HepG2 (cell line): ENCODE data around the gene BCL2. TPM values are rescaled to one million over a fixed set of nuclear protein-coding genes. Genes with fewer than 3 reads are reported as not detected.

Experiments used
- ATAC-seq: fragments of 200-7000 bp; cut with Tn5 transposase; 3 replicates; pipeline ENCODE4 v1.9.1; 2020; ENCODE audit warnings: mild to moderate bottlenecking, moderate library complexity
- BruUV-seq: library from RNA; stranded (reverse); fragments of 400-500 nt; replicated peaks from 2 replicates; lab custom pipeline; 2021; lab: Mats Ljungman, UMichigan
- CTCF ChIA-PET: fragments of 300-600 bp; formaldehyde crosslinking; extraction: SDS; loops from one replicate; lab custom pipeline; 2021; ENCODE audit warnings: low total read pairs, inconsistent platforms, low intra/inter-chr PET ratio; lab: Yijun Ruan, JAX
- POLR2A ChIA-PET: fragments of 350-600 bp; sonication (Branson Sonifier 250); formaldehyde crosslinking; loops from one replicate; lab custom pipeline; 2020; ENCODE audit warnings: antibody characterized with exemption, inconsistent platforms; lab: Yijun Ruan, JAX
- DNase-seq: peaks from one replicate; pipeline ENCODE4 v3.0.0-alpha.2; 2015; ENCODE audit warnings: low spot score
- FAIRE-seq: peaks from 3 replicates; lab custom pipeline; 2011; peaks lifted over from hg19 to GRCh38; lab: Jason Lieb, UNC
- H2AFZ ChIP-seq: one replicate; pipeline ENCODE4 v1.6.1; 2011; ENCODE audit warnings: low read length, inconsistent platforms
- H3K27ac ChIP-seq: fragments of 300-600 bp; 3 replicates; pipeline ENCODE4 v1.8.0; 2011; ENCODE audit warnings: mixed run types, mild to moderate bottlenecking, mixed read lengths, low read length, inconsistent platforms; ENCODE audit not compliant: insufficient read depth; ENCODE audit errors: extremely low read length
- H3K27me3 ChIP-seq, 2 experiments: fragments of 200-600 bp in 1 of 2; 2 replicates in 1 of 2; 3 replicates in 1 of 2; pipeline versions ENCODE4 v1.6.0 to v1.8.0; 2011; ENCODE audit warnings: low read length in 2 of 2, mild to moderate bottlenecking in 2 of 2, moderate library complexity in 2 of 2, inconsistent platforms in 1 of 2; ENCODE audit not compliant: insufficient read depth in 2 of 2, control insufficient read depth in 1 of 2
- H3K36me3 ChIP-seq, 2 experiments: fragments of 200-600 bp in 1 of 2; replicated peaks in 1 of 2; 2 replicates in 1 of 2; 3 replicates in 1 of 2; pipeline versions ENCODE4 v1.5.1 to v1.8.0; 2011; ENCODE audit warnings: low read length in 2 of 2, inconsistent platforms in 1 of 2; ENCODE audit not compliant: insufficient read depth in 2 of 2, control insufficient read depth in 1 of 2
- H3K4me1 ChIP-seq: 2 replicates; pipeline ENCODE4 v1.5.1; 2012; ENCODE audit warnings: low read length, inconsistent platforms; ENCODE audit not compliant: insufficient read depth
- H3K4me2 ChIP-seq: 2 replicates; pipeline ENCODE4 v1.6.0; 2011; ENCODE audit warnings: low read depth, low read length, inconsistent platforms
- H3K4me3 ChIP-seq, 3 experiments: fragments of 200-600 bp in 1 of 3; sonication (generic), shearing (Covaris generic) in 1 of 3; replicated peaks in 1 of 3; 2 replicates each; pipeline ENCODE4 v1.5.1; 2011 to 2016; ENCODE audit warnings: low read length in 3 of 3, inconsistent platforms in 2 of 3, low read depth in 2 of 3, mild to moderate bottlenecking in 2 of 3, control low read depth in 1 of 3, mixed read lengths in 1 of 3; ENCODE audit not compliant: insufficient read depth in 1 of 3
- H3K79me2 ChIP-seq: one replicate; pipeline ENCODE4 v1.6.1; 2011; ENCODE audit warnings: low read length, inconsistent platforms; ENCODE audit not compliant: insufficient read depth
- H3K9ac ChIP-seq: 2 replicates; pipeline ENCODE4 v1.6.0; 2011; ENCODE audit warnings: mild to moderate bottlenecking, low read depth, low read length, inconsistent platforms; ENCODE audit not compliant: insufficient read depth
- H3K9me3 ChIP-seq: 2 replicates; pipeline ENCODE4 v1.5.1; 2012; ENCODE audit warnings: mild to moderate bottlenecking, low read length
- H4K20me1 ChIP-seq: 2 replicates; pipeline ENCODE4 v1.6.0; 2011; ENCODE audit warnings: inconsistent platforms, mild to moderate bottlenecking, low read length, moderate library complexity; ENCODE audit not compliant: insufficient read depth
- AHR ChIP-seq: IDR thresholded peaks from 2 replicates; pipeline ENCODE4 v1.6.1; 2018; ENCODE audit warnings: missing genetic modification reagents, missing compliant biosample characterization
- BORCS8-MEF2B ChIP-seq: sonication (generic); formaldehyde crosslinking; IDR thresholded peaks from 2 replicates; pipeline ENCODE4 v1.8.0; 2022; ENCODE audit warnings: mild to moderate bottlenecking, missing genetic modification reagents
- CCDC6 ChIP-seq: sonication (generic); formaldehyde crosslinking; IDR thresholded peaks from 2 replicates; pipeline ENCODE4 v1.8.1; 2022; ENCODE audit warnings: mild to moderate bottlenecking, missing genetic modification reagents, moderate library complexity
- FOXP1 ChIP-seq, 2 experiments: fragments of 450-650 bp in 1 of 2; IDR thresholded peaks; 2 replicates each; pipeline ENCODE4 v1.6.1; 2017 to 2018; ENCODE audit warnings: antibody characterized with exemption in 1 of 2
- NR2F1 ChIP-seq, 2 experiments: fragments of 450-650 bp in 1 of 2; formaldehyde crosslinking in 1 of 2; IDR thresholded peaks; 2 replicates each; pipeline versions ENCODE4 v1.5.0 to v1.6.1; 2016 to 2020; ENCODE audit warnings: mild to moderate bottlenecking in 1 of 2, missing compliant biosample characterization in 1 of 2, missing genetic modification reagents in 1 of 2, moderate library complexity in 1 of 2
- RFX1 ChIP-seq: fragments of 450-650 bp; IDR thresholded peaks from 2 replicates; pipeline ENCODE4 v1.6.1; 2017
- SIN3B ChIP-seq: fragments of 150-350 bp; IDR thresholded peaks from 2 replicates; pipeline ENCODE4 v1.6.1; 2014; ENCODE audit warnings: low read length
- SIX4 ChIP-seq: sonication (generic); formaldehyde crosslinking; IDR thresholded peaks from 2 replicates; pipeline ENCODE4 v1.4.0; 2020; ENCODE audit warnings: missing genetic modification reagents
- ZFP62 ChIP-seq: sonication (generic); formaldehyde crosslinking; IDR thresholded peaks from 2 replicates; pipeline ENCODE4 v1.4.0; 2020; ENCODE audit warnings: missing genetic modification reagents
- ZNF17 ChIP-seq: sonication (generic); formaldehyde crosslinking; IDR thresholded peaks from 2 replicates; pipeline ENCODE4 v1.5.0; 2020; ENCODE audit warnings: mild to moderate bottlenecking, missing genetic modification reagents
- ZNF3 ChIP-seq: IDR thresholded peaks from 2 replicates; pipeline ENCODE4 v1.7.0; 2017; ENCODE audit warnings: inconsistent platforms
- ZNF333 ChIP-seq: sonication (generic); formaldehyde crosslinking; IDR thresholded peaks from 2 replicates; pipeline ENCODE4 v1.4.0; 2020; ENCODE audit warnings: mild to moderate bottlenecking, missing genetic modification reagents, borderline replicate concordance
- ZNF644 ChIP-seq: IDR thresholded peaks from 2 replicates; pipeline ENCODE4 v1.6.1; 2016; ENCODE audit warnings: low read depth
- ZZZ3 ChIP-seq: sonication (generic); formaldehyde crosslinking; IDR thresholded peaks from 2 replicates; pipeline ENCODE4 v1.4.0; 2020; ENCODE audit warnings: missing genetic modification reagents, mild to moderate bottlenecking, borderline replicate concordance
- WGBS: methylation state at CpG from one replicate; pipeline ENCODE4 v1.1.6; 2017; ENCODE audit warnings: low lambda C conversion rate; 5-methylcytosine and 5-hydroxymethylcytosine counted together
- in situ Hi-C: cut with HindIII; loops from 2 replicates; pipeline ENCODE4 v1.10.0; 2017; ENCODE audit warnings: low pct_unique_long_range_greater_than_20kb; ENCODE audit not compliant: extremely low pct_ligation_motif_present
- intact Hi-C: fragments of 100-400 bp; cut with micrococcal nuclease; formaldehyde crosslinking; loops from one replicate; pipeline ENCODE4 v1.10.0; 2022; ENCODE audit not compliant: unreplicated experiment
- polyA plus RNA-seq, 8 experiments: library from polyadenylated mRNA; depleted of rRNA in 3 of 8; stranded (reverse) in 7 of 8; unstranded in 1 of 8; fragments of >200 nt; fragmentation: Illumina TruSeq in 4 of 8; extraction: Trizol in 4 of 8; gene quantifications; 2 replicates each; pipeline versions ENCODE4 v1.2.1 to v1.2.3, GENCODE V29; 2011 to 2016; ENCODE audit warnings: low read depth in 4 of 8, missing spikeins in 1 of 8, mixed read lengths in 1 of 8; ENCODE audit not compliant: insufficient read depth in 1 of 8
- total RNA-seq, 5 experiments: library from RNA; depleted of rRNA; stranded (reverse); fragments of >200 nt; fragmentation: Illumina TruSeq; extraction: Trizol; gene quantifications; 2 replicates each; pipeline ENCODE4 v1.2.3, GENCODE V29; 2016; ENCODE audit warnings: low read depth in 1 of 5

BCL2 gene
- total and polyA plus RNA-seq, 2 of the 13 experiments (the other 11 are each of a cell fraction or from before 2014, with no cell fraction given), result 0.07 to 0.53 TPM

GRCh38 chr18:63312019-63312409 is 7.6 kb downstream of the BCL2 start:
- FAIRE-seq (no peak), ATAC-seq (no peak), DNase-seq (no peak)
- H2AFZ ChIP-seq, result no peak overlapping the region
- no peaks in the 10 kb centered on the region for H3K79me2 ChIP-seq
- TF ChIP-seq FOXP1 (IDR thresholded peaks at IDR 0.05) (no peak), FOXP1 (CRISPR knock-in tag; IDR thresholded peaks at IDR 0.05) (no peak), CCDC6 (no peak), BORCS8-MEF2B (no peak), RFX1 (no peak), ZNF644 (CRISPR knock-in tag) (no peak), SIN3B (no peak), ZFP62 (CRISPR knock-in tag) (no peak), SIX4 (CRISPR knock-in tag) (no peak), ZNF3 (CRISPR knock-in tag) (no peak), ZNF333 (CRISPR knock-in tag) (no peak), NR2F1 (CRISPR knock-in tag; IDR thresholded peaks at IDR 0.05) (no peak), ZZZ3 (no peak), ZNF17 (no peak), AHR (no peak)
- BruUV-seq, result no TSS peak
- ChIA-PET POLR2A (no interaction called here), CTCF (no interaction called here)
- peaks cover 1% of the 10 kb centered on the region for H3K4me1 ChIP-seq
- H3K27ac ChIP-seq, result no peak overlapping the region
- 64% methylated on average over 3 of the region's 3 CpGs for WGBS
- no peak overlapping the region for H3K4me2 ChIP-seq
- no peak overlapping the region for H3K4me3 ChIP-seq
- H3K9ac ChIP-seq, result no peak overlapping the region
- intact Hi-C loops (no loop called here), in situ Hi-C loops (loop anchor here (10.0 kb wide), 1 partner anchor 177 kb away; no protein-coding TSS in a partner anchor)
- no peaks in the 10 kb centered on the region for H3K9me3 ChIP-seq
- H4K20me1 ChIP-seq, result no peaks in the 10 kb centered on the region
- no peaks in the 10 kb centered on the region for H3K36me3 ChIP-seq
- H3K27me3 ChIP-seq, result peaks cover 0 to 17% of the 10 kb centered on the region in 2 experiments; a peak in 4 of 5 replicates
